GM19043 (cell line): Measurements from ENCODE around the gene BTBD16.

Experiments
- ATAC-seq: cut with Tn5 transposase; IDR thresholded peaks from one replicate; pipeline ENCODE4 v1.9.1; 2021; ENCODE audit warnings: low read depth; ENCODE audit not compliant: unreplicated experiment

BTBD16 gene

GRCh38 chr10:122271076-122271475 is at the start of gene BTBD16:
BTBD16 (plus strand) TSS chr10:122271296; CDS start chr10:122275082, 3,786 bp downstream.
- ATAC-seq: no peak

GRCh38 chr10:122221958-122222357 is 49.1 kb upstream of the BTBD16 start:
- no peak for ATAC-seq

- ATAC-seq: no peak
These were observed 48.5 kb upstream of the BTBD16 start for GRCh38 chr10:122222638-122223037.

- no peak for ATAC-seq
These were observed 46.9 kb upstream of the BTBD16 start for GRCh38 chr10:122224159-122224558.

- ATAC-seq: no peak
These were observed 45.8 kb upstream of the BTBD16 start for GRCh38 chr10:122225330-122225729.

GRCh38 chr10:122227754-122228153 is 43.3 kb upstream of the BTBD16 start:
- no peak for ATAC-seq

GRCh38 chr10:122229666-122230065 is 41.4 kb upstream of the BTBD16 start:
- ATAC-seq: no peak

- no peak for ATAC-seq
These were observed 40.9 kb upstream of the BTBD16 start for GRCh38 chr10:122230222-122230621.

GRCh38 chr10:122232769-122233168 is 38.3 kb upstream of the BTBD16 start:
- ATAC-seq: no peak

- no peak for ATAC-seq
These were observed 37.2 kb upstream of the BTBD16 start for GRCh38 chr10:122233857-122234348.

- no peak for ATAC-seq
These were observed 36.7 kb upstream of the BTBD16 start for GRCh38 chr10:122234416-122234815.

- ATAC-seq: no peak
These were observed 34.3 kb upstream of the BTBD16 start for GRCh38 chr10:122236690-122237306.

- ATAC-seq: no peak
These were observed 33.6 kb upstream of the BTBD16 start for GRCh38 chr10:122237331-122237990.

GRCh38 chr10:122239578-122240257 is 31.4 kb upstream of the BTBD16 start:
- ATAC-seq: no peak

- no peak for ATAC-seq
These were observed 30.7 kb upstream of the BTBD16 start for GRCh38 chr10:122240401-122240800.

- ATAC-seq: no peak
These were observed 29.3 kb upstream of the BTBD16 start for GRCh38 chr10:122241836-122242235.

GRCh38 chr10:122243550-122243949 is 27.5 kb upstream of the BTBD16 start:
- ATAC-seq: no peak

GRCh38 chr10:122244001-122244975 is 26.8 kb upstream of the BTBD16 start:
- ATAC-seq: no peak

GRCh38 chr10:122245136-122245535 is 26.0 kb upstream of the BTBD16 start:
- ATAC-seq: no peak

GRCh38 chr10:122245897-122246296 is 25.2 kb upstream of the BTBD16 start:
- no peak for ATAC-seq
